Endothelial cell of umbilical vein (primary cell): ENCODE data around the gene METTL1. TPM values are rescaled to one million over a fixed set of nuclear protein-coding genes. Genes with fewer than 3 reads are reported as not detected.

Experiments used
- BruUV-seq: library from RNA; stranded (reverse); fragments of 400-500 nt; replicated peaks from 2 replicates; lab custom pipeline; 2021; lab: Mats Ljungman, UMichigan
- CTCF ChIA-PET: fragments of 300-600, 350-600 bp; sonication (Branson Sonifier 250); formaldehyde crosslinking; loops from one replicate; lab custom pipeline; 2021; ENCODE audit warnings: antibody characterized with exemption, inconsistent platforms; lab: Charles Lee
- POLR2A ChIA-PET: fragments of 300-600, 350-600 bp; sonication (Branson Sonifier 250); formaldehyde crosslinking; loops from one replicate; lab custom pipeline; 2021; ENCODE audit warnings: antibody characterized with exemption, inconsistent platforms; lab: Charles Lee
- DNase-seq: peaks from one replicate; pipeline ENCODE4 v3.0.0-alpha.2; 2011; ENCODE audit warnings: low read depth, low spot score
- FAIRE-seq: peaks from 2 replicates; lab custom pipeline; 2011; peaks lifted over from hg19 to GRCh38; lab: Jason Lieb, UNC
- H2AFZ ChIP-seq: 2 replicates; pipeline ENCODE4 v1.6.0; 2012; ENCODE audit warnings: low read depth, low read length, control low read depth, inconsistent platforms
- H3K27ac ChIP-seq: 2 replicates; pipeline ENCODE4 v1.5.1; 2011; ENCODE audit warnings: low read depth, mild to moderate bottlenecking, control low read depth, low read length, moderate library complexity; ENCODE audit not compliant: insufficient read depth
- H3K27me3 ChIP-seq, 2 experiments: 2 replicates each; pipeline versions ENCODE4 v1.6.0 to v1.6.1; 2011; ENCODE audit warnings: low read length in 2 of 2, mixed read lengths in 1 of 2; ENCODE audit not compliant: control insufficient read depth in 2 of 2, insufficient read depth in 2 of 2
- H3K36me3 ChIP-seq, 2 experiments: 2 replicates in 1 of 2; 3 replicates in 1 of 2; pipeline ENCODE4 v1.5.1; 2011; ENCODE audit warnings: low read length in 2 of 2, mild to moderate bottlenecking in 1 of 2, moderate library complexity in 1 of 2; ENCODE audit not compliant: control insufficient read depth in 2 of 2, insufficient read depth in 2 of 2; ENCODE audit errors: extremely low read depth in 1 of 2
- H3K4me1 ChIP-seq: 3 replicates; pipeline ENCODE4 v1.5.1; 2011; ENCODE audit warnings: mild to moderate bottlenecking, low read length; ENCODE audit not compliant: control insufficient read depth, insufficient read depth; ENCODE audit errors: extremely low read depth
- H3K4me2 ChIP-seq: 2 replicates; pipeline ENCODE4 v1.6.1; 2011; ENCODE audit warnings: low read length, control low read depth, mixed read lengths; ENCODE audit not compliant: insufficient read depth
- H3K4me3 ChIP-seq, 3 experiments: fragments of 200-600 bp in 1 of 3; sonication (generic), shearing (Covaris generic) in 1 of 3; replicated peaks in 1 of 3; 2 replicates each; pipeline ENCODE4 v1.5.1; 2011 to 2016; ENCODE audit warnings: control low read depth in 3 of 3, low read length in 3 of 3, mild to moderate bottlenecking in 2 of 3, inconsistent platforms in 1 of 3, low read depth in 1 of 3, moderate library complexity in 1 of 3; ENCODE audit not compliant: insufficient read depth in 1 of 3
- H3K79me2 ChIP-seq: 2 replicates; pipeline ENCODE4 v1.6.0; 2012; ENCODE audit warnings: low read length, inconsistent platforms; ENCODE audit not compliant: control insufficient read depth, insufficient read depth
- H3K9ac ChIP-seq: replicated peaks from 2 replicates; pipeline ENCODE3; 2011; ENCODE audit warnings: low read length, control low read depth; ENCODE audit not compliant: insufficient read depth; ENCODE audit errors: extremely low read depth
- H3K9me1 ChIP-seq: replicated peaks from 3 replicates; pipeline ENCODE4 v1.6.0; 2011; ENCODE audit warnings: mild to moderate bottlenecking, low read length; ENCODE audit not compliant: control insufficient read depth, insufficient read depth; ENCODE audit errors: extremely low read depth
- H3K9me3 ChIP-seq: replicated peaks from 2 replicates; pipeline ENCODE4 v1.5.1; 2012; ENCODE audit warnings: low read length, inconsistent platforms; ENCODE audit not compliant: control insufficient read depth, insufficient read depth
- H4K20me1 ChIP-seq: replicated peaks from 2 replicates; pipeline ENCODE3; 2011; ENCODE audit warnings: mild to moderate bottlenecking, low read length; ENCODE audit not compliant: control insufficient read depth, insufficient read depth; ENCODE audit errors: extremely low read depth
- EZH2 ChIP-seq: IDR thresholded peaks from 2 replicates; pipeline ENCODE4 v1.6.1; 2012; ENCODE audit warnings: borderline replicate concordance, low read depth, mild to moderate bottlenecking, moderate library complexity, low read length, inconsistent platforms; ENCODE audit not compliant: severe bottlenecking
- FOS ChIP-seq: IDR thresholded peaks from 2 replicates; pipeline ENCODE4 v1.6.1; 2011; ENCODE audit warnings: mild to moderate bottlenecking, low read length, moderate library complexity, borderline replicate concordance; ENCODE audit not compliant: insufficient read depth
- GATA2 ChIP-seq: IDR thresholded peaks from 2 replicates; pipeline ENCODE4 v1.7.0; 2011; ENCODE audit warnings: low read depth, mild to moderate bottlenecking, moderate library complexity, mixed read lengths, low read length; ENCODE audit not compliant: insufficient read length, insufficient read depth
- JUN ChIP-seq: IDR thresholded peaks from 2 replicates; pipeline ENCODE4 v1.6.1; 2011; ENCODE audit warnings: borderline replicate concordance, low read depth; ENCODE audit not compliant: insufficient read length, insufficient read depth
- MYC ChIP-seq: IDR thresholded peaks from one replicate; pipeline ENCODE4 v1.6.1; 2011; ENCODE audit warnings: mild to moderate bottlenecking, low read depth, low read length
- POLR2A ChIP-seq: IDR thresholded peaks from 2 replicates; pipeline ENCODE4 v1.6.1; 2012; ENCODE audit warnings: low read depth, mild to moderate bottlenecking, control low read depth, low read length
- POLR2AphosphoS5 ChIP-seq: IDR thresholded peaks from 2 replicates; pipeline ENCODE4 v1.6.1; 2012; ENCODE audit warnings: low read depth, mild to moderate bottlenecking, control low read depth, low read length, moderate library complexity; ENCODE audit not compliant: insufficient read depth
- dilution Hi-C: fragments of 300-500 bp; cut with MboI; formaldehyde crosslinking; loops from one replicate; pipeline ENCODE4 v1.15.0; 2019; ENCODE audit warnings: low sequenced_read_pairs; ENCODE audit not compliant: extremely low pct_ligation_motif_present
- intact Hi-C: fragments of 100-400 bp; cut with micrococcal nuclease; formaldehyde crosslinking; loops from one replicate; pipeline ENCODE4 v1.10.0; 2022
- polyA plus RNA-seq, 4 experiments: library from polyadenylated mRNA; depleted of rRNA in 3 of 4; stranded (reverse) in 3 of 4; unstranded in 1 of 4; fragments of >200 nt; gene quantifications; 2 replicates each; pipeline versions ENCODE4 v1.2.1 to v1.2.3, GENCODE V29; 2011 to 2012; ENCODE audit warnings: missing spikeins in 1 of 4
- total RNA-seq: library from RNA; stranded (reverse); gene quantifications from 2 replicates; pipeline ENCODE4 v1.2.3, GENCODE V29; 2021
- TF ChIP-seq, protein P1 (sequence below): IDR thresholded peaks from 2 replicates; pipeline ENCODE4 v1.6.1; 2011; ENCODE audit not compliant: insufficient read depth, insufficient read length

The METTL1 gene
- total and polyA plus RNA-seq, 2 donors (not counting 3 experiments of a cell fraction or from before 2014, with no cell fraction given), result 23.6 to 24.3 TPM

- FAIRE-seq, result no peak
- intact Hi-C loops (no loop called here), dilution Hi-C loops (no loop called here)
- no peaks in the 10 kb centered on the region for H3K9me1 ChIP-seq
- no peak for DNase-seq
- ChIA-PET POLR2A (no interaction called here), CTCF (interaction anchor here (0.9 to 3.2 kb wide), 6 partner anchors 9 to 115 kb away, joined by 3 to 15 read pairs (median 10); partner anchors contain the start of genes EEF1AKMT3 and METTL1)
- no peak overlapping the region for H3K4me3 ChIP-seq
- no peaks in the 10 kb centered on the region for H4K20me1 ChIP-seq
- peaks cover 14% of the 10 kb centered on the region for H3K79me2 ChIP-seq
- no peak overlapping the region for H3K27ac ChIP-seq
- H3K36me3 ChIP-seq, result peaks cover 2 to 7% of the 10 kb centered on the region in 2 experiments
- no peak overlapping the region for H2AFZ ChIP-seq
- H3K27me3 ChIP-seq, result no peaks in the 10 kb centered on the region
- TF ChIP-seq GATA2 (no peak), POLR2A (no peak), JUN (no peak), EZH2 (no peak), FOS (no peak), POLR2AphosphoS5 (no peak), MYC (no peak)
- TF ChIP-seq, protein P1, sequence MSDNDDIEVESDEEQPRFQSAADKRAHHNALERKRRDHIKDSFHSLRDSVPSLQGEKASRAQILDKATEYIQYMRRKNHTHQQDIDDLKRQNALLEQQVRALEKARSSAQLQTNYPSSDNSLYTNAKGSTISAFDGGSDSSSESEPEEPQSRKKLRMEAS, result no peak
- no peak overlapping the region for H3K9ac ChIP-seq
- peaks cover 7% of the 10 kb centered on the region for H3K4me1 ChIP-seq
- H3K4me2 ChIP-seq, result no peak overlapping the region
- no peaks in the 10 kb centered on the region for H3K9me3 ChIP-seq
- no TSS peak for BruUV-seq
Observed at GRCh38 chr12:57781244-57781643, 9.3 kb upstream of the METTL1 start.
